HG03103 (cell line): ENCODE results near the gene PLEKHG7.
A peak's percentile ranks its signal among the peaks of the same experiment; 100 is the strongest.
"Not testable (repeated sequence)": the region's sequence is repeated elsewhere in the genome, so short reads cannot be mapped to it uniquely, and the experiment has no call there.

Source experiments
- ATAC-seq: cut with Tn5 transposase; IDR thresholded peaks from one replicate; pipeline ENCODE4 v1.9.1; 2021; ENCODE audit warnings: low read depth; ENCODE audit not compliant: unreplicated experiment

PLEKHG7 gene

DNA sequence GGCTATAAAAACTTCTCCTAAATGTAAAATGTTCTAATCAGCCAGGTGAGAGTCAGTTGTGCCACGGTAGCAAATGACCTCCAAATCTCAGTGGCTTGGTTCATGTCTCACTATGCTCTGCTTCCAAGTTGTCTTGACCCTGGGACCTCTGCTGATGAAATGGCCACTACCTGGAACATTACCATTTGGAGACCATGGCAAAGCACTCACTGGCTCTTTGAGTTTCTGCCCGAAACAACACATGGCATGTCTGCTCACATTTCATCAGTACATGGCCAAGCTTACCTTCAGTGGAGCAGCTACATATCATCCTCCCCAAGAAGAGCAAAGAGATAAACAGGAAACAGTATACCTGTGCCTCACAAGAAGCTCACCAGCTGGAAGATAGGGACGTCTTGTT is 40.2 kb downstream of the PLEKHG7 start:
- no peak for ATAC-seq

GRCh38 chr12:92745856-92746550 is 43.2 kb downstream of the PLEKHG7 start:
- no peak for ATAC-seq

- ATAC-seq = no peak
These were observed 44.4 kb downstream of the PLEKHG7 start for GRCh38 chr12:92747151-92747550.

DNA sequence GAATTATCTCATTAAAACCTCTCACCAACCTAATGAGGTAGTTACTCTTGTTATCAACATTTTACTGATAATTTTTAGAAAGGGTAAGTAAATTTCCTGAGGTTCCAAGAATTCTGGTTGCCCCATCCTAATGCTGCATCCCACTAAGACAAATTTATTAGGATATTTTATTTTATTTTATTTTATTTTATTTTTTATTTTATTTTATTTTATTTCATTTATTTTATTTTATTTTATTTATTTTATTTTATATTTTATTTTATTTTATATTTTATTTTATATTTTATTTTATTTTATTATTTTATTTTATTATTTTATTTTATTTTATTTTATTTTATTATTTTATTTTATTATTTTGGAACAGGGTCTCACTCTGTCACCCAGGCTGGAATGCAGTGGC is 46.9 kb downstream of the PLEKHG7 start:
- ATAC-seq = not testable (repeated sequence)

DNA sequence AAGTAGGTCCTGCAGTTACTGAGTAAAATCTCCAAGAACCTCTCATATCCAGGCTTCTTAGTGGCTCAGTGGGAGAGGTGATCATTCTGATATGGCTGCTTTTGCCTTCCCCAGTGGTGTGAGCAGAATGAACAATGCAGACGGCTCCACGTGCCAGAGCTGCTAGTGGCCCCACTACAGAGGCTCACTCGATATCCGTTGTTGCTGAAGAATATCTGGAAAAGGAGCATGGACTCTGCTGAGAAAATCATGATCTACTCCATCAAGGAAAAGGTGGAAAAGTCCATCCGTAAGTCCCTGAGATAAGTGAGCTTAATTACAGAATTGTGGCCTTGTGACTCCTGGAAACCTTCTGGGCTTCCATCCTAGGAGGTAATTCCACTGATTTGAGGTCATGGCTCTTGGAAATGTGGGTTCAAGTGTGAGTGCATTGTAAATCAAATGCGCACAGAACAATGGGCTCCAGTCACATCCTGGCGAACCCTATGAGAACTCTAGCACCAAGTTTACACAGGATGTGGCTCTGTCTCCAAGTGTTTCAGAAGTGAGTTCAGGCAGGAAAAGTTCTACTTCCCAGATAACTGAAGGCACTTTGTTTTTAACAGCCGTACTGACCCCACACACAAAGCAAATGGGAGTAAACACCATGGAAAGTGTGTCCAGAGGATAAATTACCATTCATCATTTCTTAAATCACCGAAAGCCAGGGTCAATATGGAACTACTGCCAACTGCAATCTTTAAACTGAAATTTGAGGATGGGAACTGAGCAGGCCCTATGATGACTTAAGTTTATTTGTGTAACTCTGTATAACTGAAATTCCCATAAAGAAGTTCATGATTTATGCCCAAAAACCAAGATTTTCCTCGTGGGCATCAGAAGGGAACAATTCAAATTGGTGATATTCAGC is 51.4 kb downstream of the PLEKHG7 start:
- ATAC-seq = no peak

- no peak for ATAC-seq
These were observed 54.3 kb downstream of the PLEKHG7 start for GRCh38 chr12:92756898-92757596.

DNA sequence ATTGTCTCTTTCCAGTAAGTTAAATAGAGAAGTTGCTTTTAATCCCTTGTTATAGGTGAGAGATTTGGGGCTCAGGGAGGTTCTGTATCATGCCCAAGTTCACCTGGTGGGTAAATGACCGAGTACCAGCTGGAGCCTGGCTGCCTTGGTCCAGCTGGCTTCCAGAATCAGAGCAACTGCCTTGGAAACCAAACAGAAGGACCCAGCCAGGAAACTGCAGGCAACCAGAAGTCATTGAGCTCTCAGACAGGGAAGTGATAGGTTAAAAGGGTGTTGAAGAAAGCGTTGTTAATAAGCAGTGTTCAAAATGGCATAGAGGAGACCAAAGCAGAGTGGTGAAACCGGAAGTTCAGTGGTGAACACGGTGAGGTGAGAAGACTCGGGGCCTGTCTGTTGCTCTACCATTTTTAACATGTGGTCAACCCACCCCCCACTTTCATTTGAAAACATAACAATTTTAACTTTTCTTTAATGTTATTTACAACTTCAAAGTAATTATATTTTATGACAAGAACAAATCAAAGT is 54.9 kb downstream of the PLEKHG7 start:
- no peak for ATAC-seq

GRCh38 chr12:92759634-92760268 is 57.0 kb downstream of the PLEKHG7 start:
- no peak for ATAC-seq

DNA sequence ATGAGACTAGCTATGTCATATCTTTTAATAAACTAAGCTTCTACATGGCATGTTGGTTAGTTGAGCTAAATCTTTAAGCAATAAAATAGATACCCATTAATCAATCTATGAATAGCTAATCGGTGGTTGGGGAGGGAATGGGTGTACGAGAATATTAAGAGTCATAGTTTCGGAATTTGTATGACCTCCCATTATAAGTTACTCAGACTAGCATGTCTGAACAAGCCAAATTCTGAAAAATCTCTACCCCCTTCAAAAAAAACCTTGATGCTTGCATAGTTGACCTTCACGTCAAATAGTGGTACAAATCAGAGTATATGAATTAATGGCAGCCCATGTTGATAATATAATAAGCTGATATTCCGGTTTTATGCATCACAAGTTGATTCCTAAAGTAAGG is 60.0 kb downstream of the PLEKHG7 start:
- no peak for ATAC-seq

GRCh38 chr12:92764831-92765230 is 62.0 kb downstream of the PLEKHG7 start:
- no peak for ATAC-seq

- ATAC-seq = no peak
These were observed 63.1 kb downstream of the PLEKHG7 start for GRCh38 chr12:92765871-92766270.

DNA sequence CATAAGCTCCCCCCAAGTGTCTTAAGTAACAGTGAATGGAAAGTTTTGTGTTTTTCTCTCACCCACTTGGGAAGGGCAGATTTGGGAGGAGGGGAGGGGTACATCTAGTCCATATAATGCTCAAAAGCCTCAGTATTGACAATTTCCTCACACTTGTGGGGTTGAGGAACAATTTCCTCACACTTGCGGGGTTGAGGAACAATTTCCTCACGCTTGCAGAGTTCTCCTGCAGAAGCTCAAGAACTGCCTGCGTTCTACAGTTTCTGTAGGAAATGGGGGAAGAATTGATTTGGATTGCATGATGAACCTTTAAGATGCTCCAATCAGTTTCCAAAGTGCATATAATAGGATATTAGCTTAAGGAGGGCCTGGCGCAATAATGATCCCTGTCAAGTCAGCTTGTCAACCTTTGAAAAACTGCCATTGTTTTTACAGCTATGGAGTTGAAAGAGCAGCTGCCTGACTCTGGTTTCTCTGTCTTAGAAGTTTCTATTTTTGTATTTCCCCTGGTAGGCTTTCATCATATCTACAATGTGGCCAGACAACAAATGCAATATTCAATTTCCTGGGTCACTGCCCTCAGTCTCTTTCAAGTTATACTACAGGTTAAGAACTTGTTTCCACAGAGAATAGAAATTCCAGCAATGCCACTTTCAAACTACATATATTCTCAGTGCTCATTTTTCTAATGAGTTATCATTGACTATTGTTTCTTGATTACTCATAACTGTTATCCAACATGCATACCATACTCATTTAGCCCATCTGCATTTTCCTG is 66.5 kb downstream of the PLEKHG7 start:
- peak; percentile 89 for ATAC-seq

DNA sequence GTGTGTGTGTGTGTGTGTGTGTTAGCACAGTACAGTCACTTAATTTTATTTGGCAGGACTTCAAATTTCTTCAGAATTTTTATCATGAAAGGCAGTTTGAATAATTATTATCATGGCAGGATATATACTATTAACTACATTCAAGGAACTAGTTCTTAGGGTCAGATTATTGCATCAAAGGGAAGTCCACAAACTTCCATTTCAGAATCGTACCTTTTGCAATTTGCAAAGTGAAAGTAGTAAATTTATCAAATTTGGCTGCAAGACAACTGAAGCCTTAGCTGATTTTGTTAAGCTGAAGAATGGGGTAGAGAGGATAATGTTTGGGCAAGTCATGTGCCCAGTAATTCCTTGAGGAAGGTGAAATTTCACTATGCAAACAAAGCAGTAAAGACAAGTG is 68.2 kb downstream of the PLEKHG7 start:
- ATAC-seq = no peak

GRCh38 chr12:92775416-92775815 is 72.6 kb downstream of the PLEKHG7 start:
- ATAC-seq = no peak

DNA sequence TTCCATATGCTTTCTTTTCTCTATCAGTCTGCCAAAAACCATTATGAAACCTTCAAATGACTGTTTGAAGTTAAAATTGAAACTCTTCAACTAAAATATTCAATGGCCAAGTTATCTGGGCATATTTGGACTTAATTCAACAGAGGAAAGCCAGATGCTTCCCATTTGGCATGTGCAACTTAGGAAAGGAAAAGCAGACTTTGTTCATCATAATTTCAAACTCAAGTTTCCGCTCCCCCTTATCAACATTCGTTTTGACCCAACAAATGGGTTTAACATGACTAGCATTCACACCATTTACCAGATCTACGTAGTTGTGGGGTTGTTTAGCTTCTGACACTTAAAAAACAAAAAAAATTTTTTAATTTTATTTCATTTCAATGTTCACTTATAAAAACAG is 75.7 kb downstream of the PLEKHG7 start:
- no peak for ATAC-seq

GRCh38 chr12:92779902-92780301 is 77.1 kb downstream of the PLEKHG7 start:
- ATAC-seq = no peak

DNA sequence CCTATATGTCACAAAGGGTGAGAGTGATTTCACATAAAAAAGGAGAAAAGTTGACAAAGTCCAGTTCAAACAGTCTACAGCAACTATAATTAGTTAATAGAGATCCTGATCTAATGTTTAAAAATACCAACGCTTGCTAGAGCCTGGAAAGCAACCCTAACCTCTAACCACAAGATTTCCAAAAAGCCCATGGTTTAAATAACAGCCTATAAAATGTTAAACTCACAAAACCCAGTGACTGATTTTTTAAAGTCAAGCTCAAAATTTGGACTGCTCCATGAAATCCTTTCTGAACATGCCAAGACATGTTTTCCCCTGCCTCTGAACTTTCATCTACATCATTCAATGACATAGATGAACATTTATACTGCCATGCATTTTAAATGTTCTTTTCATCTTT is 81.6 kb downstream of the PLEKHG7 start:
- ATAC-seq = no peak

- peak; percentile 96 for ATAC-seq
These were observed 82.2 kb downstream of the PLEKHG7 start for GRCh38 chr12:92784797-92785562.

GRCh38 chr12:92785563-92785950 is 82.8 kb downstream of the PLEKHG7 start:
- no peak for ATAC-seq
